Anterior cingulate cortex (tissue), 58 donors: ENCODE results near the gene OXLD1.
"Not testable (repeated sequence)": the region's sequence is repeated elsewhere in the genome, so short reads cannot be mapped to it uniquely, and the experiment has no call there.

Source experiments
- DNase-seq, 58 donors: peaks; one replicate each; lab custom pipeline; 2025; lab: John Stamatoyannopoulos, UW

OXLD1 gene

GRCh38 chr17:81630274-81630673, 36.1 kb downstream of the OXLD1 start:
- no peak for DNase-seq

GRCh38 chr17:81621494-81622130, 44.8 kb downstream of the OXLD1 start:
- DNase-seq, result peak in 5 of 58 donors; percentile 13 to 74 (median 34)

- not testable (repeated sequence) for DNase-seq
Measured at GRCh38 chr17:81618307-81618706, 48.1 kb downstream of the OXLD1 start.

- DNase-seq, result no peak
Measured at GRCh38 chr17:81616877-81617276, 49.5 kb downstream of the OXLD1 start.

- DNase-seq, result no peak
Measured at GRCh38 chr17:81615401-81615930, 50.9 kb downstream of the OXLD1 start.
